ENCODE data around the gene GRPEL2.

The GRPEL2 gene

DNA sequence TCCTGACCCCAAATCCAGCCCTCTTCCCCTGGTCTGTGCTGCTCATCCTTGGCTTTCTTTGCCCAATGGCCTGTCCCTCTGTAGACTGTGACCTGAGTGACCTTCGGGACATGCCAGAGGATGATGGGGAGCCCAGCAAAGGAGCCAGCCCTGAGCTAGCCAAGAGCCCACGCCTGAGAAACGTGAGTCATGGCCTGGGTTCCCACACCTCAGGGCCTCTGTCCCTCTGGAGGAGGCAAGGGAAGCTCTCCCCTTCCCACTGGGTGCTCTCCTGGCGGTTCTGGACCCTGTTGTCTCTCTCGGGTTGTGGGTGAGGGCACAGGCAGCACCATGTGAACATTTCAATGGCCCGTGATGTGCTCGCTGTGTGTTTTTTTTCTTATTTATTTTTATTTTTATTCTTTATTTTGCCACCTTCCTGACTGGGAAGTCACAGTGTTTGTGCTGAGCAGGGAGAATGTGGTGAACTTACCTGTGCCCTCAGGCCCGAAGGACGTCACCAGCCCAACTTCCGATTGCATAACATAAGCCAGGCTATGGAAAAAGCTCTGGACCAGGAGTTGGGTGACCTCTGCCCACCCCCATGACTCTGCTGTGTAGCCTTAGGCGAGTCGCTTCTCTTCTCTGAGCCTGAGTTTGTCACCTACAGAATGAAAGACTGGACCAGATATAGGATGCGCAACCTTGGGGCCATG is 44.1 kb upstream of the GRPEL2 start:
- TF ChIP-seq EZH2 (IDR thresholded peaks at IDR 0.05; ENCODE audit: borderline replicate concordance, low read depth, low read length, severe bottlenecking): no peak
- TF ChIP-seq, protein P1, sequence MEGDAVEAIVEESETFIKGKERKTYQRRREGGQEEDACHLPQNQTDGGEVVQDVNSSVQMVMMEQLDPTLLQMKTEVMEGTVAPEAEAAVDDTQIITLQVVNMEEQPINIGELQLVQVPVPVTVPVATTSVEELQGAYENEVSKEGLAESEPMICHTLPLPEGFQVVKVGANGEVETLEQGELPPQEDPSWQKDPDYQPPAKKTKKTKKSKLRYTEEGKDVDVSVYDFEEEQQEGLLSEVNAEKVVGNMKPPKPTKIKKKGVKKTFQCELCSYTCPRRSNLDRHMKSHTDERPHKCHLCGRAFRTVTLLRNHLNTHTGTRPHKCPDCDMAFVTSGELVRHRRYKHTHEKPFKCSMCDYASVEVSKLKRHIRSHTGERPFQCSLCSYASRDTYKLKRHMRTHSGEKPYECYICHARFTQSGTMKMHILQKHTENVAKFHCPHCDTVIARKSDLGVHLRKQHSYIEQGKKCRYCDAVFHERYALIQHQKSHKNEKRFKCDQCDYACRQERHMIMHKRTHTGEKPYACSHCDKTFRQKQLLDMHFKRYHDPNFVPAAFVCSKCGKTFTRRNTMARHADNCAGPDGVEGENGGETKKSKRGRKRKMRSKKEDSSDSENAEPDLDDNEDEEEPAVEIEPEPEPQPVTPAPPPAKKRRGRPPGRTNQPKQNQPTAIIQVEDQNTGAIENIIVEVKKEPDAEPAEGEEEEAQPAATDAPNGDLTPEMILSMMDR (IDR thresholded peaks at IDR 0.05; ENCODE audit: borderline replicate concordance, extremely low read depth, low read length, poor library complexity, severe bottlenecking): no peak
- H3K4me1 ChIP-seq (ENCODE audit: insufficient read depth, low read length): no peaks in the 10 kb centered on the region
- peaks cover 5% of the 10 kb centered on the region for H3K27me3 ChIP-seq (ENCODE audit: insufficient read depth, low read length, poor library complexity)
- no peak overlapping the region for H2AFZ ChIP-seq (ENCODE audit: low read depth, low read length)
- H3K9ac ChIP-seq (ENCODE audit: low read depth, low read length): no peak overlapping the region
- no peaks in the 10 kb centered on the region for H4K20me1 ChIP-seq (ENCODE audit: insufficient read depth, low read length)
- no peaks in the 10 kb centered on the region for H3K36me3 ChIP-seq (ENCODE audit: insufficient read depth, low read length)
- H3K27ac ChIP-seq (ENCODE audit: low read length): no peak overlapping the region
- H3K79me2 ChIP-seq (ENCODE audit: insufficient read depth, low read length): no peaks in the 10 kb centered on the region
- no peaks in the 10 kb centered on the region for H3K9me3 ChIP-seq (ENCODE audit: insufficient read depth, low read length, severe bottlenecking)
- ATAC-seq (ENCODE audit: insufficient read depth, low read depth) (no peak), DNase-seq (no peak)
- H3K4me3 ChIP-seq (ENCODE audit: low read depth in 1 of 2, low read length in 2 of 2): no peak overlapping the region
- no peak overlapping the region for H3K4me2 ChIP-seq (ENCODE audit: insufficient read depth, low read length)

DNA sequence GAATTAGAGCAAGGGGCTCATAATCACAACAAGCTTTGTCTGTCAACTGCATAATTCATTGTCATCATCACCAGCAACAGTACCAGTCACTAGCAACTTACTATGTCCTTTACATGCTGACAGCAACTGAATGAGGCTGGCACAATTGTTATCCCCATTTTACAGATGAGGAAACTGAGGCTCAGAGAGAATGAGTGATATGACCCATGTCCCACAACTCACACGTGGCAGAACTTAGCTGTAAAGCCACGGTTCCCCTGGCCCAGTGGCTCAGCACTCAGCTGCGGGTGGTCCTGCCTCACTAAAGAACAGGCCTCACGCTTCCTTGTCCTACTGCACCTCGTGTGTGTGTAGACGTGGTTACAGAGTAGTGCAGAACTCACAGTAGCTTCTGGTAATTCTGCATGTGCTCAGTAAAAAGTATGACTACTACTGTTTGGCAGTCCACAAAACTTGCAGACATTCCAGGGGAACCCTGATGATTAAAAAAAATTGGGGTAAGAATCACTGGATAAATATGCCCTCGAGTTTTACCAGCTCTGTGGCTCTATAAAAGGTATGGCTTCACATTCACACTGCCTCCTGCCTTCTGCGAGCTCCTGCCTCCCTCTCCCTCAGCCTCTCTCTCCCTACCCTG is 43.4 kb upstream of the GRPEL2 start:
- Histone ChIP-seq H3K9me3 (ENCODE audit: insufficient read depth, low read length, severe bottlenecking) (no peaks in the 10 kb centered on the region), H3K79me2 (ENCODE audit: insufficient read depth, low read length) (no peaks in the 10 kb centered on the region), H3K9ac (ENCODE audit: low read depth, low read length) (no peak overlapping the region), H3K27me3 (ENCODE audit: insufficient read depth, low read length, poor library complexity) (peaks cover 3% of the 10 kb centered on the region), H3K4me3 (ENCODE audit: low read depth in 1 of 2, low read length in 2 of 2) (no peak overlapping the region), H3K4me1 (ENCODE audit: insufficient read depth, low read length) (no peaks in the 10 kb centered on the region), H3K4me2 (ENCODE audit: insufficient read depth, low read length) (no peak overlapping the region), H3K36me3 (ENCODE audit: insufficient read depth, low read length) (no peaks in the 10 kb centered on the region), H3K27ac (ENCODE audit: low read length) (no peak overlapping the region), H4K20me1 (ENCODE audit: insufficient read depth, low read length) (no peaks in the 10 kb centered on the region), H2AFZ (ENCODE audit: low read depth, low read length) (no peak overlapping the region)
- no peak for DNase-seq
- ATAC-seq (ENCODE audit: insufficient read depth, low read depth): no peak
- TF ChIP-seq, protein P1 (IDR thresholded peaks at IDR 0.05; ENCODE audit: borderline replicate concordance, extremely low read depth, low read length, poor library complexity, severe bottlenecking): no peak
- TF ChIP-seq EZH2 (IDR thresholded peaks at IDR 0.05; ENCODE audit: borderline replicate concordance, low read depth, low read length, severe bottlenecking): no peak

DNA sequence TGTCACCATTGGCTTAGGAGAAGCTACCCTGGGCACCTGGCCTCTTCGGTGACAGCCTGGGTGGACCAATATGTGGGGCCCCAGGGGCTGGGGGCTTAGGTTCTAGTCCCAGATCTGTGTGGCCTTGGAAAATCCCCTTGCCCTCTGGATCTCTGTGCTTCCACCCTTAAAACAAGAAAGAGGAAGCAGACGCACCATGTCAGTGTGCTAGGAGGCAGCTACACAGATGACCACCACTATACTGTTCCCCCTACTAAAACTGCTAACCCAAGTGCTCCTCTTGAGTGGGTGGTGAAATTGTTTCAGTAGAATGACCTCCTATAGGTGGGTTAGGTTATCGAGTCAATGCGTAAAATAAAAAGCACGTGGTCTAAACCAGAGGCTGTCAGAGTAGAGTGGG is 42.7 kb upstream of the GRPEL2 start:
- Histone ChIP-seq H3K27ac (ENCODE audit: low read length) (no peak overlapping the region), H3K4me2 (ENCODE audit: insufficient read depth, low read length) (no peak overlapping the region), H3K27me3 (ENCODE audit: insufficient read depth, low read length, poor library complexity) (peaks cover 1% of the 10 kb centered on the region), H3K9me3 (ENCODE audit: insufficient read depth, low read length, severe bottlenecking) (no peaks in the 10 kb centered on the region), H4K20me1 (ENCODE audit: insufficient read depth, low read length) (no peaks in the 10 kb centered on the region), H3K36me3 (ENCODE audit: insufficient read depth, low read length) (no peaks in the 10 kb centered on the region), H2AFZ (ENCODE audit: low read depth, low read length) (no peak overlapping the region), H3K9ac (ENCODE audit: low read depth, low read length) (no peak overlapping the region), H3K4me3 (ENCODE audit: low read depth in 1 of 2, low read length in 2 of 2) (no peak overlapping the region), H3K4me1 (ENCODE audit: insufficient read depth, low read length) (no peaks in the 10 kb centered on the region), H3K79me2 (ENCODE audit: insufficient read depth, low read length) (no peaks in the 10 kb centered on the region)
- DNase-seq (no peak), ATAC-seq (ENCODE audit: insufficient read depth, low read depth) (no peak)
- TF ChIP-seq EZH2 (IDR thresholded peaks at IDR 0.05; ENCODE audit: borderline replicate concordance, low read depth, low read length, severe bottlenecking): no peak
- TF ChIP-seq, protein P1 (IDR thresholded peaks at IDR 0.05; ENCODE audit: borderline replicate concordance, extremely low read depth, low read length, poor library complexity, severe bottlenecking): no peak

Data from DND-41 (cell line).